ENCODE results near the gene JAZF1.

JAZF1 gene

DNA sequence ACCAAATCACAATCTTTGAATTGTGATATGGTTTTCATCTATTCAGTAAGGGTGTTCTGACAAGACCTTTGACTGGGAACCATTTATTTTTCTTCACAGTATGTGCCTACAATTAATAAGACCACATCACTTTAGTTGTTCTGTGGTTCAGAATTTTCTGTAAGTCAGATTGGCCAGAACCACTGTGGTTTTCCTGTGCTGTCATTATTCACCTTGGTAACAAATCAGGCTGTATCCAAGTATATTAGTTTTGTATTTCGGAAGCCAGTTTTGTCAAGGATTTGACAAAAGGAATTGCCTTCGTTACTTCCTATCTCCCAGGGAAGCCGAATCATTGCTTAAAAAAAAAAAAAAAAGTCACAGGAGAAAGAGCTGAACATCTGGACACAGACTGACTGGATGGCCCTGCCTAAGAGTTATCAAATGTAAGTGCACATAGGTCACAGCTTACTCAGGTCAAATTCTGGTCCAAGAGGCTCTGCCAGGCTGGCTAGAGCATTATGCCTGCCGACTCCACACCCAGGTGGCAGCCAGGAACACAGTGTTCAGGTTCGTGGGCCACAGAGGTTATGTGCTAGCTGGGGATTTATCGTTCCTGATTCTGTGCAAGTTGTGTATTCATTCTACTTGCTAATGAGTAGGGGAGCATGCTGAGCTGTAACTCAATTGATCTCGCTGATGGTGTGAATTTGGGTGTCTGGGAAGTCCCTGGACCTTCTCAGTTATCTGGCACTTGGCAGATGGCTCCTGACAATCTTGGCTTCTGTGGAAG lies 175.3 kb downstream of the JAZF1 start:
- H3K4me2 ChIP-seq (ENCODE audit: low read depth, low read length) = no peak overlapping the region
- DNase-seq = no peak
- no peak overlapping the region for H3K27ac ChIP-seq (ENCODE audit: low read length)
- no peaks in the 10 kb centered on the region for H4K20me1 ChIP-seq (ENCODE audit: insufficient read depth, low read length)
- no peak overlapping the region for H3K4me3 ChIP-seq (ENCODE audit: low read length)
- H3K79me2 ChIP-seq (ENCODE audit: low read length) = no peaks in the 10 kb centered on the region
- no peak overlapping the region for H2AFZ ChIP-seq (ENCODE audit: low read length)
- H3K36me3 ChIP-seq (replicated peaks; ENCODE audit: insufficient read depth, low read length) = no peaks in the 10 kb centered on the region
- H3K4me1 ChIP-seq (ENCODE audit: low read length) = no peaks in the 10 kb centered on the region
- H3K27me3 ChIP-seq (replicated peaks; ENCODE audit: insufficient read depth, low read length) = no peaks in the 10 kb centered on the region
- H3K9me3 ChIP-seq (replicated peaks; ENCODE audit: insufficient read depth, low read length) = no peaks in the 10 kb centered on the region
- TF ChIP-seq, protein P1, sequence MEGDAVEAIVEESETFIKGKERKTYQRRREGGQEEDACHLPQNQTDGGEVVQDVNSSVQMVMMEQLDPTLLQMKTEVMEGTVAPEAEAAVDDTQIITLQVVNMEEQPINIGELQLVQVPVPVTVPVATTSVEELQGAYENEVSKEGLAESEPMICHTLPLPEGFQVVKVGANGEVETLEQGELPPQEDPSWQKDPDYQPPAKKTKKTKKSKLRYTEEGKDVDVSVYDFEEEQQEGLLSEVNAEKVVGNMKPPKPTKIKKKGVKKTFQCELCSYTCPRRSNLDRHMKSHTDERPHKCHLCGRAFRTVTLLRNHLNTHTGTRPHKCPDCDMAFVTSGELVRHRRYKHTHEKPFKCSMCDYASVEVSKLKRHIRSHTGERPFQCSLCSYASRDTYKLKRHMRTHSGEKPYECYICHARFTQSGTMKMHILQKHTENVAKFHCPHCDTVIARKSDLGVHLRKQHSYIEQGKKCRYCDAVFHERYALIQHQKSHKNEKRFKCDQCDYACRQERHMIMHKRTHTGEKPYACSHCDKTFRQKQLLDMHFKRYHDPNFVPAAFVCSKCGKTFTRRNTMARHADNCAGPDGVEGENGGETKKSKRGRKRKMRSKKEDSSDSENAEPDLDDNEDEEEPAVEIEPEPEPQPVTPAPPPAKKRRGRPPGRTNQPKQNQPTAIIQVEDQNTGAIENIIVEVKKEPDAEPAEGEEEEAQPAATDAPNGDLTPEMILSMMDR (IDR thresholded peaks at IDR 0.05; ENCODE audit: low read length) = no peak
- TF ChIP-seq EZH2phosphoT487 (IDR thresholded peaks at IDR 0.05; ENCODE audit: low read length) (no peak), EZH2 (optimal IDR thresholded peaks at IDR 0.05; ENCODE audit: low read depth, low read length) (no peak)
- H3K9me2 ChIP-seq (replicated peaks; ENCODE audit: insufficient read depth, low read length) = no peaks in the 10 kb centered on the region
- no peaks in the 10 kb centered on the region for H3F3A ChIP-seq (ENCODE audit: insufficient read depth, low read length)
- no peak overlapping the region for H3K9ac ChIP-seq (ENCODE audit: low read length)

GRCh38 chr7:28003408-28003807 lies 177.2 kb downstream of the JAZF1 start:
- H3K9me3 ChIP-seq (replicated peaks; ENCODE audit: insufficient read depth, low read length) = no peaks in the 10 kb centered on the region
- H4K20me1 ChIP-seq (ENCODE audit: insufficient read depth, low read length) = no peaks in the 10 kb centered on the region
- no peaks in the 10 kb centered on the region for H3K79me2 ChIP-seq (ENCODE audit: low read length)
- no peaks in the 10 kb centered on the region for H3F3A ChIP-seq (ENCODE audit: insufficient read depth, low read length)
- H3K27me3 ChIP-seq (replicated peaks; ENCODE audit: insufficient read depth, low read length) = no peaks in the 10 kb centered on the region
- H3K9ac ChIP-seq (ENCODE audit: low read length) = no peak overlapping the region
- H3K4me1 ChIP-seq (ENCODE audit: low read length) = no peaks in the 10 kb centered on the region
- no peak overlapping the region for H3K4me2 ChIP-seq (ENCODE audit: low read depth, low read length)
- no peaks in the 10 kb centered on the region for H3K9me2 ChIP-seq (replicated peaks; ENCODE audit: insufficient read depth, low read length)
- H3K36me3 ChIP-seq (replicated peaks; ENCODE audit: insufficient read depth, low read length) = no peaks in the 10 kb centered on the region
- no peak overlapping the region for H3K4me3 ChIP-seq (ENCODE audit: low read length)
- H2AFZ ChIP-seq (ENCODE audit: low read length) = no peak overlapping the region
- no peak for DNase-seq
- no peak for TF ChIP-seq EZH2 (optimal IDR thresholded peaks at IDR 0.05; ENCODE audit: low read depth, low read length)
- TF ChIP-seq, protein P1 (IDR thresholded peaks at IDR 0.05; ENCODE audit: low read length) = no peak
- no peak for TF ChIP-seq EZH2phosphoT487 (IDR thresholded peaks at IDR 0.05; ENCODE audit: low read length)
- H3K27ac ChIP-seq (ENCODE audit: low read length) = no peak overlapping the region

- TF ChIP-seq, protein P1 (IDR thresholded peaks at IDR 0.05; ENCODE audit: low read length) = no peak
- no peak for TF ChIP-seq EZH2 (optimal IDR thresholded peaks at IDR 0.05; ENCODE audit: low read depth, low read length)
- Histone ChIP-seq H3K79me2 (ENCODE audit: low read length) (no peaks in the 10 kb centered on the region), H4K20me1 (ENCODE audit: insufficient read depth, low read length) (no peaks in the 10 kb centered on the region), H3K27ac (ENCODE audit: low read length) (no peak overlapping the region), H3K4me3 (ENCODE audit: low read length) (no peak overlapping the region), H3F3A (ENCODE audit: insufficient read depth, low read length) (no peaks in the 10 kb centered on the region), H3K4me2 (ENCODE audit: low read depth, low read length) (no peak overlapping the region), H3K9ac (ENCODE audit: low read length) (no peak overlapping the region), H3K36me3 (replicated peaks; ENCODE audit: insufficient read depth, low read length) (no peaks in the 10 kb centered on the region), H3K9me3 (replicated peaks; ENCODE audit: insufficient read depth, low read length) (no peaks in the 10 kb centered on the region), H2AFZ (ENCODE audit: low read length) (no peak overlapping the region), H3K4me1 (ENCODE audit: low read length) (no peaks in the 10 kb centered on the region), H3K9me2 (replicated peaks; ENCODE audit: insufficient read depth, low read length) (no peaks in the 10 kb centered on the region), H3K27me3 (replicated peaks; ENCODE audit: insufficient read depth, low read length) (no peaks in the 10 kb centered on the region)
- no peak for DNase-seq
These were observed 178.0 kb downstream of the JAZF1 start for GRCh38 chr7:28002638-28003037.

Data from MM.1S (cell line).